ENCODE results near the gene ITIH5. TPM values are rescaled to one million over a fixed set of nuclear protein-coding genes. Genes with fewer than 3 reads are reported as not detected.

ITIH5 gene
- polyA plus RNA-seq, 3 donors from 2014 or later: not detected

DNA sequence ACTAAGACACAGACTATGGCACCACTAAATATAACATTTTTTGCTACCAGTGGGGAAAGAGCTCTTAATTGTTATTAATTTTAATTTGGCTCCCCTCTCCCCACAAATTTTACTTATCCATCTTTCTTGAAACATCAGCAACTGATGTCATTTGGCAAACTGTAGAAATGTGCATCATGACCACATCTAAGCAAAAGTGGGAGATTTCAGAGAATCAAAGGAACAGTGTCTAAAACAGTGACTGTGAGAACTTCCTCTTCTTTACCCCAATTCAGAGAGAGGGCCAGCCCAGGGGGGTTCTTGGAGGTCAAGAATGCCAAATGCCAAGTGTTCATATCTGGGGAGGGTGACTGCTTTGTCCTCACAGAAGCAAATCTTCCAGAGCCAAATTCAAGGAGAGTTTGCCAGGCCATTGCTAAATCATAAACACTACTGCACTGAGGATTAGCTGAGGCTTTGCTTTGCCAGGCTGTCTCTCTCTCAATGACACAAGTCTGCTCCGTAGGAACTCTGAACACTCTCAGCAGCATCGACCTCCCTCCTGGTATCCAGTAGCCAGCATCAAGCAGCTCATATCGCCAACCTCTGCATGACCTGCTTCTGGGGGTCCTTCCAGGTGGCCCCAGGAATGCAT lies 65.6 kb downstream of the ITIH5 start:
- no peak overlapping the region for H3K27ac Mint-ChIP-seq
- H3K4me1 Mint-ChIP-seq: no peaks in the 10 kb centered on the region
- H3K36me3 Mint-ChIP-seq: no peaks in the 10 kb centered on the region
- H3K27me3 Mint-ChIP-seq (ENCODE audit: low read depth in 3 of 3): peaks cover 0 to 6% (median 3%) of the 10 kb centered on the region in 3 donors
- H3K9me3 Mint-ChIP-seq: no peaks in the 10 kb centered on the region
- H3K4me3 Mint-ChIP-seq: no peak overlapping the region
- no peak for DNase-seq

DNA sequence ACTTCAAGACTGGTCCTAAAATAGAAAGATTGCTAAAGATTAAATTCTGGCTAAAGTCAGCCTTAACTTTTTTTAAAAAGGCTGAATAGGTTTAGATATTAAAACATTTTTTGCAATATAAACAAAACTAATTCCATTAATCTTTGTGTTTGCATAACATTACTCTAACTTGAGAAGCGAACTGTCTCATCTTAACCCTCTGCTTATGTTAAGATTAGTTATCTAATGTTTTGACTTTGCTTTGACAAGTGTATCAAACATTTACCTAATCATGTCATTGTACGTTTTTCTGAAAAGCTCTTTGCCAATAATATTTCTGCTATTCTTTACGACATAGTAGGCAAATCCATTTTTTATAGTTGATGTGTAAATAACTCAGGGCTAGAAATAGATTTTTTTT lies 68.0 kb downstream of the ITIH5 start:
- no peak for DNase-seq
- peaks cover 0 to 3% (median 3%) of the 10 kb centered on the region in 3 donors for H3K27me3 Mint-ChIP-seq (ENCODE audit: low read depth in 3 of 3)
- H3K9me3 Mint-ChIP-seq: no peaks in the 10 kb centered on the region
- H3K4me1 Mint-ChIP-seq: no peaks in the 10 kb centered on the region
- H3K27ac Mint-ChIP-seq: no peak overlapping the region
- no peaks in the 10 kb centered on the region for H3K36me3 Mint-ChIP-seq
- H3K4me3 Mint-ChIP-seq: no peak overlapping the region

DNA sequence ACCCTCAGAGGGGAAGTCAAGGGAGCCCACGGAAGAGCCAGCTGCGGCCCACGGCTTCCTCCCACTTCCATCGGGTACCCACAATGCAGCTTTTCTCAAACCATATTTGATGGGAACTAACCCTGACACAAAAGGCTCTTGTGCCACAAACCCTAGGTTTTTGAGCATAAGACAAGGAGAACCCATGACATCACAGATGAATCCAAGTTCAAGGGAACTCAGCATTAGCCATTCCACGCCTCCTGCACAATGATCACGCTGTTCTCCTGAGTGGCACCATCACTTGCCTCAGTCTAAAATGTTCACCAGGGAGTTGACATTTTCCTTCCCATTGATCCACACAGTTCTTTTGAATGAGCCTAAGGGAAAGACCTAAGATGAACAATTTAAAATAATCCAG lies 70.4 kb downstream of the ITIH5 start:
- no peaks in the 10 kb centered on the region for H3K36me3 Mint-ChIP-seq
- peaks cover 0 to 3% (median 3%) of the 10 kb centered on the region in 3 donors for H3K27me3 Mint-ChIP-seq (ENCODE audit: low read depth in 3 of 3)
- H3K4me3 Mint-ChIP-seq: no peak overlapping the region
- H3K27ac Mint-ChIP-seq: no peak overlapping the region
- H3K4me1 Mint-ChIP-seq: peaks cover 0 to 2% of the 10 kb centered on the region in 2 donors
- DNase-seq: no peak
- no peaks in the 10 kb centered on the region for H3K9me3 Mint-ChIP-seq

DNA sequence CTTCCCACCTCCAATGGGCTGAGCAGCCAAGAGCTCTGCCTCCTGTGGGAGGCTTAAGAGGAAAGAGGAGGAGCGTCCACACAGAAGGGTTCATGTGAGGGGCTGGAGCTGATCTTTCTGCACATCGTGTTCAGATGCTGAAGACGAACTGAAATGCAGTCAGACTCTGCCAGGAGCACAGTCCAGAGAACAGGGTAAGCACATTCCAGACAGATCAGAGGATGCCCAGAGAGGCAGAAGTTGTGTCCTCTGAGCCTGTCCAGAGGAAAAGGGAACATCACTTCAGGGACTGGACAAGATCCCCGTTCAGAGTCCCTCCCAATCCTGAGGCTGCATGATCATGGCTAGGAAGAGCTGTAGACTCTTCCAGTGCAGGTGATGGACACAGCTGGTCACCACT lies 72.9 kb downstream of the ITIH5 start:
- Mint-ChIP-seq H3K27ac (no peak overlapping the region), H3K27me3 (ENCODE audit: low read depth in 3 of 3) (peaks cover 1 to 5% (median 3%) of the 10 kb centered on the region in 3 donors), H3K9me3 (no peaks in the 10 kb centered on the region), H3K4me3 (no peak overlapping the region), H3K36me3 (no peaks in the 10 kb centered on the region), H3K4me1 (peaks cover 0 to 6% of the 10 kb centered on the region in 2 donors)
- no peak for DNase-seq

DNA sequence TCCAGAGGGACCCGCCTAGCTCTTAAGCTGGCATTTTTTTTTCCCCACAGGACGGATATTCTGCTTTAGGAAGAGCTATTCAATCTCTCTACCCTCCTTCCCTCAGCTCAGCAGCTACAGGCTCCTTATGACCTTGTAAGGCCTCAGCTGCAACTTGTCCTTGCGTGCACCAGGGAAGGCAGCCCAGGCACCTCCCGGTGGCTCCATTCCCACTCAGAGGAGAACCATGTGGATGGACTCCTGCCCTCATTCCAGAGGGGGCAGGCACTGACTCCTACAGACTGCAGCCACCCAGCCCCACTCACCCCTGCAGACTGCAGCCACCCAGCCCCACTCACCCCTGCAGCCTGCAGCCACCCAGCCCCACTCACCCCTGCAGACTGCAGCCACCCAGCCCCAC lies 73.7 kb downstream of the ITIH5 start:
- no peak for DNase-seq
- no peak overlapping the region for H3K4me3 Mint-ChIP-seq
- peaks cover 0 to 6% of the 10 kb centered on the region in 2 donors for H3K4me1 Mint-ChIP-seq
- H3K36me3 Mint-ChIP-seq: no peaks in the 10 kb centered on the region
- peaks cover 1 to 5% (median 3%) of the 10 kb centered on the region in 3 donors for H3K27me3 Mint-ChIP-seq (ENCODE audit: low read depth in 3 of 3)
- H3K27ac Mint-ChIP-seq: no peak overlapping the region
- H3K9me3 Mint-ChIP-seq: no peaks in the 10 kb centered on the region

DNA sequence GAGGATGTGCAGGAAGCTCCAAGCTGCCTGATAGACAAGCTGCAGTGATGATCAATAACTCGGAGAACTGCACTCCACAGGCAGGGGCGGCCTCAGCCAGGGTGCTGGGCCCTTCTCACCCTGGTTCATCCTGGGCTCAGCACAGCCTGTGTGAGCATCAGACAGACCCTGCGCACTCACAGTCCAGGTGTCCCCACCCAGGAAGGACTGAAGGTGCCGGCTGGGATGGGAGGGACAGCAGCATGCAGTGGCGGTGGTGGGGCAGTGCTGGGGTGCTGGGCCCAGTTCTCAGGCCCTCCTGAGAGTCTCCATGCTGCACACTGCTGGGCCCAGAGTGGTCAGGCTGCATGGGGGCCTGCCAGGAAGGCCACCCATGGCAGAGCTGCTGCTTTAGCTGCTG lies 74.1 kb downstream of the ITIH5 start:
- H3K4me1 Mint-ChIP-seq: peaks cover 0 to 6% of the 10 kb centered on the region in 2 donors
- H3K36me3 Mint-ChIP-seq: no peaks in the 10 kb centered on the region
- no peak overlapping the region for H3K4me3 Mint-ChIP-seq
- peaks cover 3 to 5% (median 4%) of the 10 kb centered on the region in 3 donors for H3K27me3 Mint-ChIP-seq (ENCODE audit: low read depth in 3 of 3)
- no peak for DNase-seq
- H3K9me3 Mint-ChIP-seq: no peaks in the 10 kb centered on the region
- no peak overlapping the region for H3K27ac Mint-ChIP-seq

DNA sequence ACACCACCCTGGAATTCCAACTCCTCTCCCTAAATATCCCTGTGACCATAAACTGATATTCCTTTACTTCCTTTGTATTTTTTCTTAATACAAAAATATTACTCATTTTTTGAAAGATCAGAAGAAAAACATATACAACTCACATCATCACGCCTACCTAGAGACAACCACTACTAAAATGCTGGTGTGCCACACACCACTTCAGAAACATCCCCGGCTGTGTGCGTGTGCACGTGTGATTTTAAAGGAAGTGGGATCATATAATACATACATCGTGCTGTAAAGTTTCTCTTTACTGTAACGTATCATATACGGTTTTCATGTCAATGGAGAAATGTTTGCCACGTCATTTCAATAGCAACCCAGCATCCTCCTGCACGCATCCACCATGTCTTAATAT lies 76.5 kb downstream of the ITIH5 start:
- Mint-ChIP-seq H3K4me1 (peaks cover 0 to 6% of the 10 kb centered on the region in 2 donors), H3K27ac (no peak overlapping the region), H3K9me3 (no peaks in the 10 kb centered on the region), H3K4me3 (no peak overlapping the region), H3K36me3 (no peaks in the 10 kb centered on the region), H3K27me3 (ENCODE audit: low read depth in 3 of 3) (peaks cover 2 to 7% (median 3%) of the 10 kb centered on the region in 3 donors)
- DNase-seq: no peak

DNA sequence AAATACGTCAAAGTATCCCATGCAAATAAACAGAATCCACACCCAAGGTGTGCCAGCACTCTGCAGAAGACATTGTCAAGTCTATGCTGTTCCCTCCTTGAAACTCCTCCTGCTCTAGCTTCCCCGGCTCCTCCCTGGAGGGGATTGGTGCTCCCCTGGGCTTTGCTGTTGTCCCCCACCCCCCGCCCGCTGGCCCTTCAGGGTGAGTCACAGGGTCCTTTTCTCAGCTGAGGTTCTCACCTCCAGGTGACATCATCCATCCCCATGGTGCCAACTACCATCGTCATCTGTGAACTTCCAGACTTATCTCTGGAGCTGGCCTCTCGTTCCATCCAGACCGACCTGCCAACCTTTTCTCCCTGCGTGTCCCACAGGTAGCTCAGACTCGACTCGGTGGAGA lies 77.0 kb downstream of the ITIH5 start:
- Mint-ChIP-seq H3K27me3 (ENCODE audit: low read depth in 3 of 3) (peaks cover 2 to 7% (median 3%) of the 10 kb centered on the region in 3 donors), H3K9me3 (no peaks in the 10 kb centered on the region), H3K27ac (no peak overlapping the region), H3K4me1 (peaks cover 0 to 6% of the 10 kb centered on the region in 2 donors), H3K4me3 (no peak overlapping the region), H3K36me3 (no peaks in the 10 kb centered on the region)
- no peak for DNase-seq

DNA sequence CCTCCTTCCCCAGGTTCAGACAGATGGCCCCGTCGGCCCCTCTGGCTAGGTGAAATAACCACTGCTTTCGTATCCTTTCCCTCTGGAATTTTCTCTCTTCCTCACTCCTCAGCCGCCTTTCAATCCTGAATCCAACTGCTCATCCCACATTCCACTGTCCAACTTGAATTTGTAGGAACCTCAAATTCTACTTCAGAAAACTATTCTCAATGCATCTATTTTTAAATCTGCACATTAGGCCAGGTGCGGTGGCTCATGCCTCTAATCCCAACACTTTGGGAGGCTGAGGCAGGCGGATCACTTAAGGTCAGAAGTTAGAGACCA lies 78.9 kb downstream of the ITIH5 start:
- Mint-ChIP-seq H3K36me3 (no peaks in the 10 kb centered on the region), H3K9me3 (no peaks in the 10 kb centered on the region), H3K27ac (no peak overlapping the region), H3K27me3 (ENCODE audit: low read depth in 3 of 3) (peaks cover 2 to 7% (median 3%) of the 10 kb centered on the region in 3 donors), H3K4me3 (no peak overlapping the region), H3K4me1 (peaks cover 0 to 6% of the 10 kb centered on the region in 2 donors)
- DNase-seq: no peak

DNA sequence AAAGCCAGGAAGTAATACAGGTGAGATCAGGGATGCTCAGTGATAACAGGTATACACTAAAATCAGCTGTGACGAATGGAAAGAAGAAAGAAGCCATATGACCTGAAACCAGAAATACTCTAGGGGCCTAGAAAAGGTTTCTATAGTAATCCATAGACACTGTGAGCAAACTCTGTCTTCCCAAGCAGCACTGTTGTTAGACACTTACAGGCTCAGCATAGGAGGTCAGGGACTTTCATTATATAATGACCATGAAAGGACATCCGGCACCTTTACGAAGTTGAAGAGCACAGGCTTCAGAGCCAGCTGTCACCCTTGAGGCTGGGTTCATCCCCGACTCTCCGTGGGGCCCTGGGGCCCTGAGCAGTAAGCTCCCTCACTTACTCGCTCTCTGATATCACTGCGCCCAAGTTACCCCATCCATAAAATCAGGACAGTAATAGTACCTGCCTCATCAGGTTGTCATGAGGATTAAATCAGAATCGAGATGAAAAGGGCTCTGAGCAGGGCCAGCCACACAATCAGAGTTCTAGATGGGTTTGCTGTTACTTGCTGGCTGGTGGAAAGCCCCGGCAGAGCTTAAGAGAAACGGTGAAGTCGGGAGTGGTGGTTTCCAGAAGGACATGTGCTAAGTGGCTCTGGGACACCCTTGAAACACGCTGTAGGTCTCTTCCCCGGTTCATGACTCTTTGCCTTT lies 79.5 kb downstream of the ITIH5 start:
- DNase-seq: no peak
- Mint-ChIP-seq H3K36me3 (no peaks in the 10 kb centered on the region), H3K4me3 (no peak overlapping the region), H3K27me3 (ENCODE audit: low read depth in 3 of 3) (peaks cover 2 to 7% (median 4%) of the 10 kb centered on the region in 3 donors), H3K27ac (no peak overlapping the region), H3K4me1 (peaks cover 0 to 6% of the 10 kb centered on the region in 2 donors), H3K9me3 (no peaks in the 10 kb centered on the region)

DNA sequence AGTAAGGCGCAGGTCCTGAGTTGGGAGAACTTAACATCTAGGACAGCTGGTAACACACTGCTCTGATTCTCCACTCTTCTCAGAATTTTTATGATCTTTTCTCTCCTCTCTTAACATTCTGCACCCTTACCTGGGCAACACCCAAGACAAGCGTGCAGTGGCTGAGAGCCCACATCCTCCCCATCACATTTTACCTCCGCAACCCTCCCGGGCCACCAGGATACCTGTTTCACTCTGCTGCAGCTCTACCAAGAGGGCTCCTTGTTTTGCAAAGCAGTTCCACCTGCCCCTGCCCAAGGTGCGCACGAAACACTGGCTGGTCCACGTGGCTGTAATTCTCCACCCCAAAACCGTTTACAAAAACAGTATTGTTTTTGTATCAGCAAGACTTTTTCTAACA lies 81.5 kb downstream of the ITIH5 start:
- Mint-ChIP-seq H3K9me3 (no peaks in the 10 kb centered on the region), H3K27ac (no peak overlapping the region), H3K4me3 (no peak overlapping the region), H3K27me3 (ENCODE audit: low read depth in 3 of 3) (peaks cover 3 to 5% (median 4%) of the 10 kb centered on the region in 3 donors), H3K36me3 (no peaks in the 10 kb centered on the region), H3K4me1 (no peaks in the 10 kb centered on the region)
- DNase-seq: no peak

DNA sequence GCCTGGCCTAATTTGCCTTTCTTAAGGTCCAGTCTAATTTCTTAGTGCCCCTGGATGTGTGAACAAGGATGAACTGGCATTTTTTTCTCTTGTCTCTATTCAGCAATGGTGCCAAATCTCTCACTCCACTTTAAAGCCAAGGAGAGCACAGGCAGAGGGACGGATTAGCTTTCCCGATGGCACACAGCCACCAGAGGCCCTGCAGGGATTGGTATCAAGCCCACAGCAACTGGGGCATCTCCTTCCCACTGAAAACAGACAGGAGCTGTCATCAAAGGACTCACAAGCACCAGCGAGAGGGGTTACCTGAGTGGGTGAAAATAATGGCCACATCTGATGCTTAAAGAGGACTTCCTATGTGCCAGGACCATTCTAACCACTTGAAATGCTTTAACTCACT lies 83.1 kb downstream of the ITIH5 start:
- H3K4me3 Mint-ChIP-seq: no peak overlapping the region
- H3K9me3 Mint-ChIP-seq: no peaks in the 10 kb centered on the region
- no peaks in the 10 kb centered on the region for H3K4me1 Mint-ChIP-seq
- peaks cover 2 to 5% (median 4%) of the 10 kb centered on the region in 3 donors for H3K27me3 Mint-ChIP-seq (ENCODE audit: low read depth in 3 of 3)
- H3K27ac Mint-ChIP-seq: no peak overlapping the region
- H3K36me3 Mint-ChIP-seq: no peaks in the 10 kb centered on the region
- no peak for DNase-seq

DNA sequence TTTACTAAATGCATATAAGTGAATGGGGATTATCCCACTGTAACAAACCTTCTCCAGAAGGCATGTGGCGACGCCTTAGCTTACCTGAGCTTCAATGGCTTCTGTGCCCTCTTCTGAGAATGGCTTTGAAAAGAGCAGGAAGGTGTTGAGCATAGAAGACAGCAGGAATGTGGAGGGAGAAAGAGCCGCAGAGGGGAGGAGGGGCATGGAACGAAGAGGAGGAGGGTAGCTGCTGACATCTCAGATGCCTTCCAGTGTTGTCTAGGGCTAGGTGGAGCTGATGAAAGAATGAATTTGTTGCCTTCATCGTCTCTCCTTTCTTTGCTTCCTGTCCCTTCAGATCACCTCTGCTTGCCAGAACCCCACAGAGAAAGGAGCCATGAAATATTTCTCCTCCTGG lies 86.2 kb downstream of the ITIH5 start:
- Mint-ChIP-seq H3K27ac (no peak overlapping the region), H3K4me3 (no peak overlapping the region), H3K36me3 (no peaks in the 10 kb centered on the region), H3K9me3 (peaks cover 0 to 2% (median 0%) of the 10 kb centered on the region in 6 donors), H3K27me3 (ENCODE audit: low read depth in 3 of 3) (peaks cover 3 to 4% (median 4%) of the 10 kb centered on the region in 3 donors), H3K4me1 (no peaks in the 10 kb centered on the region)
- DNase-seq: no peak

DNA sequence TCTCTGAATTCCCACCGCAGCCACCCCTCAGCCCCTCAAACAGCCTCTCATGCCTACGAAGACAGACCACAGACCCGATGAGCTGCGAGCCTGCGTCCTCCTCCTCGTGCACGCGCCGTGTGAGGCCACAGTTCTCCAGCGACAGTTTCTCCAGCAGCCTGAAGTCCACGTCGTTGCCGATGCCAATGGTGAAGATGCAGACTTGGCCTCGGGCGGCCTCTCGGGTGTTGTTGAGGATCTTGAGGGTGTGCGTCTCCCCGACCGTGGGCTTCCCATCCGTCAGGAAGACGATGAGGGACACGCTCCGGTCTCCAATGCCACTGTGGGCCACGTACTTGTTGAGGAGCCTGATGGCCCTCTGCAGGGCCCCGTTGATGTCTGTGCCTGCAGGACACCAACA lies 87.1 kb downstream of the ITIH5 start:
- Mint-ChIP-seq H3K9me3 (peaks cover 0 to 2% (median 0%) of the 10 kb centered on the region in 6 donors), H3K4me1 (no peaks in the 10 kb centered on the region), H3K4me3 (no peak overlapping the region), H3K27me3 (ENCODE audit: low read depth in 3 of 3) (peaks cover 3 to 6% (median 4%) of the 10 kb centered on the region in 3 donors), H3K27ac (no peak overlapping the region), H3K36me3 (no peaks in the 10 kb centered on the region)
- no peak for DNase-seq

DNA sequence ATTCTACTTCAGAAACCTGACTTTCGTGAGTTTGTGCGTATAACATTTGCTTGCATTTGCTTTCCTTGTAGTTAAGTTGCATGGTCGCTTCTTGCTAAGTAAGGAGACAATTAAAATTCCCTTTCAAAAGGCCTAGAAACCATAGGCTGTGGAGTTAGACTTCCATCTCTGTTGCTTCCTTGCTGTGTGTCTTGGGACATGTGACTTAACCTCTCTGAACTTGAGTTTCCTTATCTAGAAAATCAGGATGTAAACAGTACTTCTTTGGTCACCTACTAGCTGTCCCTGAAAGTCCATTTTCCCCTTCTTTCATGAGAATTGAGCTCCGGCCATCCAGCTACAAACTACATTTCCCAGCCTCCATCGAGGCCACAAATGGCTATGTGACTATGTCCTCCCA lies 89.2 kb downstream of the ITIH5 start:
- no peak overlapping the region for H3K27ac Mint-ChIP-seq
- H3K4me3 Mint-ChIP-seq: no peak overlapping the region
- no peaks in the 10 kb centered on the region for H3K4me1 Mint-ChIP-seq
- peaks cover 0 to 2% (median 0%) of the 10 kb centered on the region in 6 donors for H3K9me3 Mint-ChIP-seq
- peaks cover 3 to 6% (median 5%) of the 10 kb centered on the region in 3 donors for H3K27me3 Mint-ChIP-seq (ENCODE audit: low read depth in 3 of 3)
- DNase-seq: no peak
- H3K36me3 Mint-ChIP-seq: no peaks in the 10 kb centered on the region
